Activated naive CD4-positive, alpha-beta T cell treated with anti-CD3 and anti-CD28 coated beads, Interleukin-2, amount 50 U/mL, for 16 hours (primary cell): ENCODE measurements around the gene REM2.
"Not testable (repeated sequence)": the region's sequence is repeated elsewhere in the genome, so short reads cannot be mapped to it uniquely, and the experiment has no call there.

Experiments
- DNase-seq: peaks from one replicate; pipeline ENCODE4 v3.0.0-alpha.2; 2020

Gene REM2

GRCh38 chr14:22898302-22899090 is 15.5 kb downstream of the REM2 start:
- DNase-seq, result no peak

DNA sequence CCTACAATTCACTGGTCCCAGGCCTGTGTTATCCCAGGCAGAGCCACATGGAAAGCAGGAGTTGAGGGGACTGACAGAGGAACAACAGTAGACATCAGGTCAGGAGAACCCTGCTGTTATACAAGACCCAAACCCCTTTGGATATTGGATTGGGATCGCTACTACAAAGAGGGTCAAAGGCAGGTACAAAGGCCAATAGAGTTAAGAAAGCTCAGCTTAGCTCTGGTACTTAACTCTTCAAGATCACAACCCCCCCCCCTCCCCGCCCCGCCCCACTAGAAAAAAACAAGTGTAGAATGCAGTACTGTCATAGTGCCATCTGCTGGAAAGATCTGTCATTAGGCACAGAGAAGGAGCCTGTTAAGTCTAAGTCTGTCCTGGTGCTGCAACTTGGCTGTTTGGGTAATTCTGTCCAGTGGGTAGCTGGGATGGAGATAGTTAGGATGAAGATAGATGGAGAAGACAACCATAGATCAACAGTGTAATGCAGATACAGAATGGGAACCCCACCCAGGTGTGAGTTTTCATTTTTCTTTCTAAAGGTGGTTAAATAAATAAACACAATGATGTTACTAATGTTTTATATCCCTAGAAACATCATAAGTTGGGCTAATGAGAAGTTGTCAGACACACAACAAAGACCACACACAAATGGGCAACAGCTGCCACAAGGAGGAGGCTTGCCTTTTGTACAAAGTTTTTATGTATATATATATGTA is 17.2 kb downstream of the REM2 start:
- DNase-seq, result peak; percentile 29

- no peak for DNase-seq
These were observed 18.8 kb downstream of the REM2 start for GRCh38 chr14:22901799-22902198.

GRCh38 chr14:22903742-22904087 is 20.7 kb downstream of the REM2 start:
- DNase-seq, result no peak

DNA sequence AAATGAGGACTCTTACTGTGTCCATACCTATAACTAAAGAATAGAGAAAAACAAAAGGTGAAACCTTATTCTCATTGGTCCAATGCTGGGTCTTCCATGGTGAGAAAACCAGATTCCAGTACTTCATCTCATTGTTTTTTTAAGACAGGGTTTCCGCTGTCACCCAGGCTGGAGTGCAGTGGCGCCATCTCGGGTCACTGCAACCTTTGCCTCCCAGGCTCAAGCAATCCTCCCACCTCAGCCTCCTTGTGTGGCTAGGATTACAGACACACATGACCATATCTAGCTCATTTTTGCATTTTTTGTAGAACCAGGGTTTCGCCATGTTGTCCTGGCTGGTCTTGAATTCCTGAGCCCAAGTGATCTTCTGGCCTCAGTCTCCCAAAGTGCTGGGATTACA is 22.6 kb downstream of the REM2 start:
- DNase-seq, result no peak

DNA sequence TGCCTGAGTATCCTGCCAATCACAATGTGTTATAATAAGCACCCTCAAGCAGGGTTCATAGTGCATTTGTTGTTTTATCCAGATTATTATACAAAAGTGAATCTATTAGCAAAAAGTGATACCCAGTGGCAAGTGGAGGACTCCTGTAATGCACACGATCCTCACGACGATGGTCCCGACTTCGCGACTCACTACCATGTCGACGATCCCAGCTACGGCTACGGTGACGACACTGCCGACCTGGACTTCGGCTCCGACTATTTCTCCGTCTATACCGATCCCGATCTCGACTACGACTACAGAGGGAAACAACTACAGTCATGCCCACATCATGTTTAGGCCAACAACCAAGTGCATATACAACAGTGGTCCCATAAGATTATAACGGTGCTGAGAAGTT is 23.1 kb downstream of the REM2 start:
- no peak for DNase-seq

DNA sequence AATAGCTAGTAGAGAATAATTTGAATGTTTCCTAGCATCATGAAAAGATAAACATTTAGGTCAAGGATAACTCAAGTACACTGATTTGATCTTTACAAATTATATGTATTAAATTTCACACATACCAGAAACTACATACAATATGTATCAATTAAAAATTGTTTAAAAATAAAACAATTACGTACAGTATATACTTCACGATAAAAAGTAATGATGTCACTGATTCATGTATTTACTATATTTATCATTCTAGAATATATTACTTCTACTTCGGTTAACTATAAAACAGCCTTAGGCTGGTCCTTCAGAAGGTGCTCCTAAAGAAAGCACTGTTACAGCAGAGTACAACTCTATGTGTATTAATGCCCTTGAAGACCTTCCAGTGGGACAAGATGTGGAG is 24.4 kb downstream of the REM2 start:
- no peak for DNase-seq

- DNase-seq, result no peak
These were observed 25.6 kb downstream of the REM2 start for GRCh38 chr14:22908601-22909000.

- DNase-seq, result no peak
These were observed 27.9 kb downstream of the REM2 start for GRCh38 chr14:22910916-22911315.

GRCh38 chr14:22914836-22915235 is 31.8 kb downstream of the REM2 start:
- not testable (repeated sequence) for DNase-seq

DNA sequence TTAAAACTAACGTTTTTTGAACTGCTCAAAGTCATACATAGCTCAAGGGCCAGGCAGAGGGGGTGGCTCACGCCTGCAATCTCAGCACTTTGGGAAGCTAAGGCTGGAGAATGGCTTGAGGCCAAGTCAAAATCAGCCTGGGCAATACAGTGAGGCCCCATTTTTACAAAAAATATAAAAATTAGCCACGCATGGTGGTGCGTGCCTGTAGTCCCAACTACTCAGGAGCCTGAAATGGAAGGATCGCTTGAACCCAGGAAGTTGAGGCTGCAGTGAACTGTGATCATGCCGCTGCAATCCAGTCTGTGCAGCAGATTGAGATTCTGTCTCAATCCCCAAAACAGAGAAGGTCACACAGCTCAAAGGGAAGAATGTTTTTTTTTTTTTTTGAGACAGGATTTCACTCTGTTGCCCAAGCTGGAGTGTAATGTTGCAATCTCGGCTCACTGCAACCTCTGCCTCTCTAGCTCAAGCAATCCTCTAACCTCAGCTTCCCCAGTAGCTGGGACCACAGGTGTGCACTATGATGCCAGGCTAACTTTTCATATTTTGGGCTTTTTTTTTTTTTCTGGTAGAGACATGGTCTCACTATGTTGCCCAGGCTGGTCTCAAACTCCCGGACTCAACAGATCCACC is 33.0 kb downstream of the REM2 start:
- no peak for DNase-seq

DNA sequence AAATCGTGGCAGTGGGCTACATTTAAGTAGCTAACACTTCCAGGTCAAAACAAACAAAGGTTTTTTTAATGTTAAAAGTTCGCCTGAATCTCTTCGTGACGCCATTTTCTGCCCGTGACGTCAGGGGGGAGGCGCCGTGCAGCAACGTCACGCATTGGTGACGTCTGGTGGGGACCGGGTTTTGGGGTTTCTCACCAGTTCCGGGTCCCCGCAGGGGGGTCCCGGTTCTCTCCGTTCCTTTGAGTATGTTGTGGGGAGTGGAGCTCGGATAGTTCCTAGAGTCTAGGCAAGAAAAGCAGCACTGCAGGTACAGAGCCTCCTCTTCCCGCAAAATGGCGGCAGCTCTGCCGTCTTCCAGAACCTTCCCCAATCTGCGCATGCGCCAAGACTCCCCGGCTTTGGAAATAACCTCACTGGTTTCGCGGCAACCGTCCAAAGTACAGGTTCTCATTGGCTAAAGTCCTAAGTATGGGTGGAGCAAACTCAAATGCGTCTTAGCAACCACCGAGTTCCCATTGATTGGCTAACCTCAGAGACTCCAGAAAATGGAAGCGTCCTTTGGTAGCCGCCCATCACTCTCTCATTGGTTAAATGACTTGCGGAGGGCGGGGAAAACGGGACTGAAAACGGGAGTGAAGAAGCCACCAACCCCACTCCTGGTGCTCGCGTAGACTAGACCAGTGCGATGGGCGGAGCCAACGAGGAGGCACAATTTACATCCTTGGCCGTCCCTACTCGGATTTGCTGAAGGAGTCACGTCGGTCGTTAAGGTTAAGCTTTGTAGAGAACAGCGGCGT is 36.0 kb downstream of the REM2 start, which contains the start of gene RBM23:
RBM23 (minus strand) TSS at position 346 of the 797 bp plus-strand sequence.
- peak; percentile 99 for DNase-seq

- no peak for DNase-seq
These were observed 36.5 kb downstream of the REM2 start for GRCh38 chr14:22919601-22919921.

- DNase-seq, result no peak
These were observed 37.7 kb downstream of the REM2 start for GRCh38 chr14:22920697-22921096.

DNA sequence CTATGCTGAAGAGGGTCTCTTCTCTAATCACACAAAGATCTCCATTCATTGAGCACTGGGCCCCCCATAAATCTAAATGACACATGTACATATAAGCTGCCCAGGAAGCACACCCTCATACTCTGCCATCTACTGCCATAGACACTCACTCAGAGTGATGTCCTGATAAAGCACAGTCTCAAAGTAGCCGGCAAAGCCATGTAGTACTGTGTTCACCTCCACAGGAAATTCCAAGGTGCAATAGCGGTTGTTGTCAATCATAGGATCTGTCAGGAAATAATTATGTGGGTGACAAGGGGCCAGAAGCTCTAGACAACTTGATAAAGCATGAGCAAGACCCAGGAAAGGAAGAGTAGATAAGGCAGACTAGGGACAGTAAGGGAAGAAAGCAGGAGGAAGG is 39.3 kb downstream of the REM2 start:
- no peak for DNase-seq

- no peak for DNase-seq
These were observed 40.7 kb downstream of the REM2 start for GRCh38 chr14:22923746-22924145.

DNA sequence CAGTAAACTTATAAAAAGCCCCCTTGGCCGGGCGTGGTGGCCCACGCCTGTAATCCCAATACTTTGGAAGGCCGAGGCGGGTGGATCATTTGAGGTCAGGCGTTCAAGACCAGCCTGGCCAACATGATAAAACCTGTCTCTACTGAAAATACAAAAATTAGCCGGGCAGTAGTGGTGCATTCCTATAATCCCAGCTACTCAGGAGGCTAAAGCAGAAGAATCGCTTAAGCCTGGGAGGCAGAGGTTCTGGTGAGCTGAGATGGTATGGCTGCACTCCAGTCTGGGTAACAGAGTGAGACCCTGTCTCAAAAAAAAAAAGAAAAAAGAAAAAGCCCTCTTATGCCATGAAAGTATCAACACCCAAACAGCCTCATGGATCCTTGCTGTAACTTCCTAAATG is 42.5 kb downstream of the REM2 start:
- no peak for DNase-seq

DNA sequence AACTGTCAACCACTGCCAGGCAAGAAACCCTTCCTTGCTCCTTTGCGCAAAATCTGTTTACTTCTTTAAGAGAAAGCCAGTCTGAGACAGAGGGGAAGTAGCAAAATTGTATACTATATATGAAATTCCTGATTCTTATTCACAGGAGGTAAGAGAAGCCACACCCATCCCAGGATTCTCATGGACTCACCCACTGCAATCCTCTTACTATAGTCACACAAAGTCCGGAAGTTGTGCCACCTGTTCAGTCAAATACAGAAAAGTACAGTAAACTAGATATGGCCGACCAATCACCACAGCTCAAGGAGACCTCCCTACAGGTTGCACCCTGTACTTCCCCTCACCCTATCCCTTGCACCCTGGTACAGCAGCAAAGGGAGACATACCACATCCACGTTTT is 43.3 kb downstream of the REM2 start:
- DNase-seq, result no peak

DNA sequence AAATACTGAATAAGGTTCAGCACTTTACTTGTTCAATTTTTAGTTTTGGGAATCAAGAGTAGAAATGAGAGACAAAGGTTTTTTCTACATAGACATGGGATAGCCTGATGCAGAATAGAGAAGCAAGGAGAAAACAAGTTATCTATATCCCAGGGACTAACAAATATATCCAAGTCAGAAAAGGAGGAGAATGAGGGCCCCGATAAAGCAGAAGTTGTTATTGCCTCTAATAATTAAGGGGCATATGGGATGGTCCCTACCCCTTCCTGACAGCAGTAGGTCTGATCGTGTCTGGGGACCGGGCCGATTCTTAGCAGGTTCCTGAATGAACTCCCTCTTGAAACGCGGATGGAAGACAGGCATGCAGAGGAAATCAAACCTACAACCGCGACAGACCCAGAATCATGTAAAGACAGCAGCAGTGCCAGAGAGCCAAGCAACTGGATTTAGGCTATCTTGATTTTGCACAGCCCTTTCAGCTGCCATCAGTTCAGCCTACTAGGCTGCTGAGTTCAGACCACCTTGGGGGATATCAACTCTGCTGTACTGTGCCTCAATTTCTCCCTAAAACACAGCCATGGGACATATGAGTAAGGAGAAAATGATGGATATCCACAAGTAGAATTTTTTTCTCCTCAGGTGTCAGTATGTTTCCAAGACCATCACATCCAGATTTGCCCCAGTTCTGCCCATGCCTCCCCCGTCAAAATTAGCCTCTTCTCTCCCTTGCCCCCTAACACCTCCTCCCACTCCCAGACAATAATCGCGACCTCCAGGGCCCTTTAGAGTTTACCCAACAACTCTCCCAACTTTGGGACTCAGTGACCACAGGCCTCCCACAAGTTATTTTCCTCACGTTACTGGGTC is 45.4 kb downstream of the REM2 start:
- DNase-seq, result no peak

DNA sequence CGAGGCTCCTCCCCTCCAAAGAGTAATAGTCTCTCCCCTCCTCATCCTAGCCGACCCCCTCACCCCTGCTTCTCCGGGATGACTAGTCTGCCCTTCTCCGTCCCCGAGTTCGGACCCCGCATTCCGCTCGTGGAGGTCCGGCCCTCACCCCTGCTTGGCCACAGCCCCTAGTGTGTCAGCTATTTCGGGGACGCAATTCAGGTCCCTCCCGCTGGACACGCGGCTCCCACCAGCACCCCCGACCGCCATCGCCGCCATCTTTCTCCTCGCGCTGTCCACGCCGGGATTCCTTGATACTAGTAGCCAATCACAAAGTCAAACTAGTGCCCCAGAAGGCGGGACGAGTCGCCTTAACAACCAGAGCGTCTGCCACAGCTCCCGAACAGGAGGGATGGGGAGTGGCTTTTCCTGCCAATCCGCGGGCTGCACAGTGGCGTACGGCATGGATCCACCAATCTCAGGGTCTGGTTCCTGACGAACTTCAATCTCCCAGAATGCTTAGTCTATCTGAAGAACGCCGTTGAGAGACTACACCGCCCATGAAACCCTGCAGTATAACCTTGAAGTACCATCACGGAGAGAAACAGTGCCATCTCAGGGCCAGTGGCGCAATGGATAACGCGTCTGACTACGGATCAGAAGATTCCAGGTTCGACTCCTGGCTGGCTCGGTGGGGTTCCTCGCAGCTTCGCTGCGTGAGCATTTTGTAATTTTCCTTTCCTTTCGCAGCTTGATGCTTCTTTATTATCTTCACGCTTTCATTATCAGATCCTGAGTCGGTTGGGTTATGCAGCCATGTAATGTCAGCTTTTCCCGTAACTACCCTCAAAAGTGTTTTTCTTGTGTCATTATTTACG is 46.3 kb downstream of the REM2 start, which contains the start of gene PRMT5:
PRMT5 (minus strand) TSS at position 273 of the 857 bp plus-strand sequence; CDS start at position 258, 15 bp downstream.
- DNase-seq, result peak; percentile 98

DNA sequence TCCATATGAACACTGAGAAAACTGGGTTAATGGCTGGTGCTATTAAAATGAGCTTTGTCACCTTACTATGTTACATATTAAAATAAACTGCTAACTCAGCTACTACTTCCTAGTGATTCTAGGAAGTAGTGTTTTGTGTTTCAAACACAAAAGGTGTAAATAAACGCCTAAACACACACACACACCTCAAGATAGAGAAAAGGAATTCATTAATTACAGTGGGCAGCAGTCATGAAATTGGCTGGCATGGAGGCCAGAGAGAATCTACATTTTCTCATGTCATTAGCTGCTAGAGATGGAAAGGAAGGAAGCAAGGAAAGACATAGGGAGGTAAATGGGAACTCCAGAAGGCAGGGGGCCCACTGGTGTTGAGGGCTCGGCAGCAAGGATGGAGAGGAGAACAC is 46.9 kb downstream of the REM2 start:
- no peak for DNase-seq
